GM12892 (cell line): ENCODE results near the gene DPF3.

Experiments
- DNase-seq: peaks from one replicate; pipeline ENCODE4 v3.0.0; 2011; ENCODE audit not compliant: insufficient read length
- FAIRE-seq: peaks from 2 replicates; lab custom pipeline; 2011; peaks lifted over from hg19 to GRCh38; lab: Jason Lieb, UNC
- POLR2A ChIP-seq: IDR thresholded peaks from 2 replicates; pipeline ENCODE4 v1.6.1; 2011; ENCODE audit warnings: low read depth, low read length, control low read depth
- POLR2AphosphoS5 ChIP-seq: IDR thresholded peaks from 2 replicates; pipeline ENCODE4 v1.6.1; 2011; ENCODE audit warnings: low read depth, low read length, control low read depth
- TAF1 ChIP-seq: IDR thresholded peaks from 2 replicates; pipeline ENCODE4 v1.6.1; 2011; ENCODE audit warnings: low read depth, mild to moderate bottlenecking, control low read depth, low read length, borderline replicate concordance

DPF3 gene

GRCh38 chr14:72745991-72746980, 147.6 kb downstream of the DPF3 start:
- FAIRE-seq (no peak), DNase-seq (no peak)
- TF ChIP-seq POLR2AphosphoS5 (no peak), TAF1 (no peak), POLR2A (no peak)

- no peak for TF ChIP-seq POLR2AphosphoS5
- no peak for TF ChIP-seq TAF1
- TF ChIP-seq POLR2A, result no peak
- DNase-seq (no peak), FAIRE-seq (no peak)
These were observed 148.4 kb downstream of the DPF3 start for GRCh38 chr14:72745546-72745945.

- FAIRE-seq (no peak), DNase-seq (no peak)
- TF ChIP-seq TAF1 (no peak), POLR2AphosphoS5 (no peak)
These were observed 149.3 kb downstream of the DPF3 start for GRCh38 chr14:72744416-72745120.

- no peak for TF ChIP-seq TAF1
- TF ChIP-seq POLR2A, result no peak
- no peak for TF ChIP-seq POLR2AphosphoS5
- FAIRE-seq (no peak), DNase-seq (no peak)
These were observed 150.3 kb downstream of the DPF3 start for GRCh38 chr14:72743626-72744025.

GRCh38 chr14:72742838-72743195, 151.1 kb downstream of the DPF3 start:
- TF ChIP-seq POLR2AphosphoS5, result no peak
- no peak for TF ChIP-seq TAF1
- TF ChIP-seq POLR2A, result no peak
- DNase-seq (no peak), FAIRE-seq (no peak)

GRCh38 chr14:72742118-72742837, 151.6 kb downstream of the DPF3 start:
- DNase-seq, result no peak
- FAIRE-seq, result no peak
- no peak for TF ChIP-seq TAF1

GRCh38 chr14:72741826-72742117, 152.1 kb downstream of the DPF3 start:
- FAIRE-seq, result no peak
- TF ChIP-seq POLR2A (no peak), TAF1 (no peak), POLR2AphosphoS5 (no peak)
- DNase-seq, result no peak

GRCh38 chr14:72740966-72741825, 152.7 kb downstream of the DPF3 start:
- TF ChIP-seq POLR2AphosphoS5 (no peak), TAF1 (no peak), POLR2A (no peak)
- no peak for FAIRE-seq
- no peak for DNase-seq

- FAIRE-seq (no peak), DNase-seq (no peak)
- TF ChIP-seq TAF1 (no peak), POLR2AphosphoS5 (no peak), POLR2A (no peak)
These were observed 153.4 kb downstream of the DPF3 start for GRCh38 chr14:72740504-72740961.

- no peak for FAIRE-seq
- DNase-seq, result no peak
- TF ChIP-seq TAF1 (no peak), POLR2A (no peak), POLR2AphosphoS5 (no peak)
These were observed 154.2 kb downstream of the DPF3 start for GRCh38 chr14:72739446-72740405.
